ENCODE results near the gene MALAT1. TPM values are rescaled to one million over a fixed set of nuclear protein-coding genes. Genes with fewer than 3 reads are reported as not detected.
"Not testable (repeated sequence)": the region's sequence is repeated elsewhere in the genome, so short reads cannot be mapped to it uniquely, and the experiment has no call there.

MALAT1 gene
- total and polyA plus RNA-seq, 10 of the 15 experiments (the other 5 are each of a cell fraction or from before 2014, with no cell fraction given), result 448 to 8,160 (median 2,019) TPM

- BruUV-seq (replicated peaks); in situ Hi-C loops (cut with MboI); H2AFZ ChIP-seq (ENCODE audit: control insufficient read depth, low read depth, low read length); H3K9me3 ChIP-seq (replicated peaks; ENCODE audit: control insufficient read depth, insufficient read depth, low read length); DNase-seq (ENCODE audit: low read depth, low spot score); ATAC-seq; H3K36me3 ChIP-seq (ENCODE audit: control insufficient read depth in 2 of 2, insufficient read depth in 2 of 2, low read length in 1 of 2); H4K20me1 ChIP-seq (ENCODE audit: control insufficient read depth, insufficient read depth); intact Hi-C loops (cut with micrococcal nuclease; ENCODE audit: unreplicated experiment); FAIRE-seq; H3K27me3 ChIP-seq (replicated peaks in 1 of 2; ENCODE audit: control insufficient read depth in 2 of 2, insufficient read depth in 2 of 2, low read length in 1 of 2): not testable (repeated sequence)
- ChIA-PET CTCF (interaction anchor here (0.6 to 17.2 kb wide), 15 partner anchors 9 to 116 kb away, joined by 3 to 728 read pairs (median 5); partner anchors contain the start of genes FAM89B, FRMD8, MALAT1 and NEAT1), SMC1A (ENCODE audit: uncharacterized antibody, unreplicated experiment) (interaction anchor here (0.9 to 13.3 kb wide), 14 partner anchors 7 to 94 kb away, joined by 3 to 481 read pairs (median 5); partner anchors contain the start of genes MALAT1 and NEAT1), POLR2A (interaction anchor here (0.6 to 6.2 kb wide), 19 partner anchors 9 to 98 kb away, joined by 3 to 105 read pairs (median 8); partner anchors contain the start of gene MALAT1), RAD21 (ENCODE audit: unreplicated experiment) (interaction anchor here (0.9 to 11.0 kb wide), 11 partner anchors 15 to 111 kb away, joined by 3 to 224 read pairs (median 6); partner anchors contain the start of genes FRMD8, MALAT1, NEAT1 and ZNRD2)
- Histone ChIP-seq H3K79me2 (ENCODE audit: control insufficient read depth, insufficient read depth, low read length) (peaks cover 38% of the 10 kb centered on the region), H3K4me3 (peak overlapping the region; percentile 31; the same call in 1 of the 2 replicates), H3K4me2 (ENCODE audit: control insufficient read depth, insufficient read depth) (peak overlapping the region; percentile 62), H3K9ac (ENCODE audit: control insufficient read depth, insufficient read depth, low read length) (peak overlapping the region; percentile 71), H3K4me1 (ENCODE audit: control insufficient read depth, insufficient read depth, low read length) (peaks cover 29% of the 10 kb centered on the region), H3K27ac (ENCODE audit: control insufficient read depth, insufficient read depth) (peak overlapping the region; percentile 76)
- WGBS (ENCODE audit: insufficient coverage, insufficient replicate concordance, low lambda C conversion rate, missing lambda C conversion rate), result 50% methylated on average over 14 of the region's 14 CpGs
Measured at GRCh38 chr11:65472588-65473277, 26.1 kb upstream of the MALAT1 start.

GRCh38 chr11:65473278-65473860, 25.5 kb upstream of the MALAT1 start:
- SMC1A ChIA-PET (ENCODE audit: uncharacterized antibody, unreplicated experiment), result interaction anchor here (1.0 to 13.3 kb wide), 5 partner anchors 15 to 66 kb away, joined by 5 to 481 read pairs (median 9); partner anchors contain the start of genes MALAT1 and NEAT1
- ATAC-seq (no peak), FAIRE-seq (no peak), DNase-seq (ENCODE audit: low read depth, low spot score) (no peak)
- RAD21 ChIA-PET (ENCODE audit: unreplicated experiment), result interaction anchor here (4.6 to 11.0 kb wide), 3 partner anchors 25 to 54 kb away, joined by 66 to 224 read pairs (median 179); partner anchors contain the start of genes MALAT1 and NEAT1
- Histone ChIP-seq H3K36me3 (ENCODE audit: control insufficient read depth in 2 of 2, insufficient read depth in 2 of 2, low read length in 1 of 2) (no peaks in the 10 kb centered on the region), H2AFZ (ENCODE audit: control insufficient read depth, low read depth, low read length) (no peak overlapping the region), H3K79me2 (ENCODE audit: control insufficient read depth, insufficient read depth, low read length) (peaks cover 40% of the 10 kb centered on the region), H3K27ac (ENCODE audit: control insufficient read depth, insufficient read depth) (peak overlapping the region; percentile 76; the same call in 1 of the 2 replicates), H3K4me1 (ENCODE audit: control insufficient read depth, insufficient read depth, low read length) (peaks cover 31% of the 10 kb centered on the region), H3K9ac (ENCODE audit: control insufficient read depth, insufficient read depth, low read length) (no peak overlapping the region), H3K4me3 (no peak overlapping the region), H3K9me3 (replicated peaks; ENCODE audit: control insufficient read depth, insufficient read depth, low read length) (no peaks in the 10 kb centered on the region), H3K27me3 (replicated peaks in 1 of 2; ENCODE audit: control insufficient read depth in 2 of 2, insufficient read depth in 2 of 2, low read length in 1 of 2) (no peaks in the 10 kb centered on the region), H3K4me2 (ENCODE audit: control insufficient read depth, insufficient read depth) (no peak overlapping the region), H4K20me1 (ENCODE audit: control insufficient read depth, insufficient read depth) (no peaks in the 10 kb centered on the region)
- CTCF ChIA-PET, result interaction anchor here (0.6 to 17.2 kb wide), 3 partner anchors 26 to 67 kb away, joined by 3 to 728 read pairs (median 362); partner anchors contain the start of genes MALAT1 and NEAT1
- TF ChIP-seq CREB1 (IDR thresholded peaks at IDR 0.05; ENCODE audit: low read depth), result no peak
- TF ChIP-seq, protein P1, sequence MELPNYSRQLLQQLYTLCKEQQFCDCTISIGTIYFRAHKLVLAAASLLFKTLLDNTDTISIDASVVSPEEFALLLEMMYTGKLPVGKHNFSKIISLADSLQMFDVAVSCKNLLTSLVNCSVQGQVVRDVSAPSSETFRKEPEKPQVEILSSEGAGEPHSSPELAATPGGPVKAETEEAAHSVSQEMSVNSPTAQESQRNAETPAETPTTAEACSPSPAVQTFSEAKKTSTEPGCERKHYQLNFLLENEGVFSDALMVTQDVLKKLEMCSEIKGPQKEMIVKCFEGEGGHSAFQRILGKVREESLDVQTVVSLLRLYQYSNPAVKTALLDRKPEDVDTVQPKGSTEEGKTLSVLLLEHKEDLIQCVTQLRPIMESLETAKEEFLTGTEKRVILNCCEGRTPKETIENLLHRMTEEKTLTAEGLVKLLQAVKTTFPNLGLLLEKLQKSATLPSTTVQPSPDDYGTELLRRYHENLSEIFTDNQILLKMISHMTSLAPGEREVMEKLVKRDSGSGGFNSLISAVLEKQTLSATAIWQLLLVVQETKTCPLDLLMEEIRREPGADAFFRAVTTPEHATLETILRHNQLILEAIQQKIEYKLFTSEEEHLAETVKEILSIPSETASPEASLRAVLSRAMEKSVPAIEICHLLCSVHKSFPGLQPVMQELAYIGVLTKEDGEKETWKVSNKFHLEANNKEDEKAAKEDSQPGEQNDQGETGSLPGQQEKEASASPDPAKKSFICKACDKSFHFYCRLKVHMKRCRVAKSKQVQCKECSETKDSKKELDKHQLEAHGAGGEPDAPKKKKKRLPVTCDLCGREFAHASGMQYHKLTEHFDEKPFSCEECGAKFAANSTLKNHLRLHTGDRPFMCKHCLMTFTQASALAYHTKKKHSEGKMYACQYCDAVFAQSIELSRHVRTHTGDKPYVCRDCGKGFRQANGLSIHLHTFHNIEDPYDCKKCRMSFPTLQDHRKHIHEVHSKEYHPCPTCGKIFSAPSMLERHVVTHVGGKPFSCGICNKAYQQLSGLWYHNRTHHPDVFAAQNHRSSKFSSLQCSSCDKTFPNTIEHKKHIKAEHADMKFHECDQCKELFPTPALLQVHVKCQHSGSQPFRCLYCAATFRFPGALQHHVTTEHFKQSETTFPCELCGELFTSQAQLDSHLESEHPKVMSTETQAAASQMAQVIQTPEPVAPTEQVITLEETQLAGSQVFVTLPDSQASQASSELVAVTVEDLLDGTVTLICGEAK (IDR thresholded peaks at IDR 0.05; ENCODE audit: borderline replicate concordance), result no peak
- in situ Hi-C loops (cut with MboI), result no loop called here
- WGBS (ENCODE audit: insufficient coverage, insufficient replicate concordance, low lambda C conversion rate, missing lambda C conversion rate), result 86% methylated on average over 7 of the region's 7 CpGs
- POLR2A ChIA-PET, result interaction anchor here (0.6 to 6.2 kb wide), 6 partner anchors 14 to 33 kb away, joined by 3 to 105 read pairs (median 18); partner anchors contain the start of gene MALAT1
- intact Hi-C loops (cut with micrococcal nuclease; ENCODE audit: unreplicated experiment), result no loop called here
- BruUV-seq (replicated peaks), result no TSS peak

All from GM12878 (cell line).